GM18502 (cell line): ENCODE data around the gene DHPS.
"Not testable (repeated sequence)": the region's sequence is repeated elsewhere in the genome, so short reads cannot be mapped to it uniquely, and the experiment has no call there.

Experiments used
- ATAC-seq: cut with Tn5 transposase; IDR thresholded peaks from one replicate; pipeline ENCODE4 v1.9.1; 2021; ENCODE audit warnings: mild to moderate bottlenecking; ENCODE audit not compliant: unreplicated experiment, poor library complexity

DHPS gene

DNA sequence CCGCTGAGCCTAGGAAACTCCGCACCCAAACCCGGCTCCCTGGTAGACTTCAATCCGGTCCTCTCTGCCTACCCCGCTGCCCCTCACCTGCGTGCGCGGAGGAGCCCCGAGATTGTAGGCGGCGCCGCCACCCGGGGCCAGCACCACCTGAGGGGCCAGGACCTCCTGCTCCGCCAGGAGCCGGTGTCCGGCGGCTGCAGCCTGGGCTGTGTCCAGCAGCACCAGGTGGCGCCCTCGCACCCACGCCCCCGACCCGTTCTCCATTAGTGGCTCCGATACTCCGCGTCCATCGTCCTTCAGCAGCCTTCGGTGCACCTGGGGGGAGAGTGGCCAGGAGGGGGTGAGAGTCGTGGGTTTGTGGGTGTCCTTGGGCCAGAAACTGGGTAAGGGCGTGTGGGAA is 33.6 kb downstream of the DHPS start:
- ATAC-seq = no peak

DNA sequence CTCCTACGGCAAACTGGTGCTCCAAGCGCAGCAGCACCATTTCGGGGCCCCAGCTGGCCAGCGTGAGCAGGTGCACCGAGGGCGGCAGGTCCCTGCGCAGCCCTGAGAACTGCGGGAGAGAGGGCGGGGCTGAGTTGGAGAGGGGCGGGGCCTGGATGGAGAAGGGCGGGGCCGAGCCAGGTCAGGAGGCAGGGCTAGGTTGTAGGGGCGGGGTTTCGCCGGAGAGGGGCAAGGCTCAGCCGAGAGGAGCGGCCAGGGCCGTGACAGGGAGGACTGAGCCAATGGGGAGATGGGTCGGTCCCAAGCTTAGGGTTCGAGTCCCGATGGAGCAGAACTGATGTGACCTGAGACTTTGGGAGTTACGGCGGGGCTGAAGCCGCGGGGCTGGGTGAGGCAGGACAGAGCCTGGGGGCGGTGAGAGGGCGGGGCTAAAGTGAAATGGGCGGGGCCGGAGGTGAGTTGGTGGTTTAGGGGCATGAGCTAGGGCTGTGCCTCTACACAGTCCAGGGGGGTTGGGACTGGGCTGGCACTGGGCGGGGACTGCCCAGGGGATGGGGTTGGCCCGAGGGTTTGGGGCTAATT is 34.1 kb downstream of the DHPS start:
- no peak for ATAC-seq

DNA sequence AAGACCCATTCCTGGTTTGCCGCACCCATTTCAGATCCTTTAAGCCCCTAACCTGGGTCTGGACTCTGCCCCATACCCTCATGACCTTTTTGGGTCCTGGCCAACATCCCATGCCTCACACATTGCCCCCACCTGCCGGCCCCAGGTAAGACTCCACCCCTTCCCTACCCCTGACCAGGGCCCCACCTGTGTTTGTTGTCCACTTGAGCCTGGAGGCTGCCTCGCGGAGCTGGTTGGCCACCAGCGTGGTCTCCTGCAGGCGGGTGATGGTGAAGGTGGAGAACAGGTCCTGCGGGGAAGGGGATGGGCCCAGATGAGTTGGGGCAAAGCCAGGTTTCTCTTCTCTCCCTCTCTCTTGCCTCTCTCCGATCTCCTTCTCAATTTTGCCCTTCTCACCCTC is 34.6 kb downstream of the DHPS start:
- ATAC-seq = no peak

DNA sequence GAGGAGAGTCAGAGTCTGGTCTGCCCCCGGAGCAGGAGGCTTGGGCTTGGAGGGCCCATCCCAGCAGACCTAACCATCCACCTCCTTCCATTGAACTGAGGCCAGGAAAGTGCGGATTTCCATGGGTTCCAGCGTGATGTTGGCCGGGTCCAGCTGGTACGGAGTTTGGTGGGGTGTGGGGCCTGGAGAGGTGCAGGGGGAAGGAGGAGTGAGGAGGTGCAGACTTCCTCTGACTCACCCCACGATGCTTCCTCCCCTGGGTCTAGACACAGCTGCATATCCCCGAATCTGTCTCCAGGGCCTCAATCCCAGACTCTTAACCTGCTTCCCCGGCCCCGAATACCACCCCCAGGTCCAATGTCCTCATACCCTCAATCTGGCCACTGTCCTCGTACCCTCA is 35.1 kb downstream of the DHPS start:
- no peak for ATAC-seq

DNA sequence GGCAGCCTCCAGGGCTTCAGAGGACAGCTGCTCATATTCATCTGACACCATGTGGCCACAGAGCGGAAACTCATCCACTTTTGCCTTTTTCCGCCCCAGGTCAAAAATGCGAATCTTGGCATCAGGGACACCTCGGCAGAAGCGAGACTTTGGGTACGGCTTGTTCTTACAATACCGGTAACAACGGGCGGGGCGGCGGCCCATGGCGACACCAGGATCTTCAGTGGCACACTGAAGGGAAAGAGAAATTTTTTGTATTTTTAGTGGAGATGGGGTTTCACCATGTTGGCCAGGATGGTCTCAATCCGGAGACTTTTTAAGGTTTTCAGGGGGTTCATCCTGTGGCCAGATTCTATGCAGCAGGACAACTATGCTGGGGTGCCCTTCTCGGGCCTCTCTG is 38.0 kb downstream of the DHPS start:
- ATAC-seq = not testable (repeated sequence)

DNA sequence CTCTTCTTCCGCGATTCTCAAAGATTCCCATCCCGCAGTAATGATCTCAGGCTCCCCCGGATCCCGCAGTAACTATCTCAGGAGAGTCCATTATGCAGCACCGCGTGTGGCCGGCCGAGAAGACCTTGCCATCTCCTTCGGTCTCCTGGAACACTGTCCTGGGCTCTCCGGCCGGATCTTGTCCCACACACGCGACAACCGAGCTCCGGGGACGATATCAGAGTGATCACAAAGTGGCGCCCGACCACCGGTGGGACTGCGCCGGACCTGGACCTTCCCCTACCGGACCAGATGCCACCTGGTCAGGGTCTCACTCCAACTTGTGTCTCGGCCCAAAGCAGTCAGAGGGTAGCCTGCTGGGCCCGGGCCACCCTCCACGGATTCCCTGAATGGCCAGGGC is 39.2 kb downstream of the DHPS start:
- ATAC-seq = no peak

DNA sequence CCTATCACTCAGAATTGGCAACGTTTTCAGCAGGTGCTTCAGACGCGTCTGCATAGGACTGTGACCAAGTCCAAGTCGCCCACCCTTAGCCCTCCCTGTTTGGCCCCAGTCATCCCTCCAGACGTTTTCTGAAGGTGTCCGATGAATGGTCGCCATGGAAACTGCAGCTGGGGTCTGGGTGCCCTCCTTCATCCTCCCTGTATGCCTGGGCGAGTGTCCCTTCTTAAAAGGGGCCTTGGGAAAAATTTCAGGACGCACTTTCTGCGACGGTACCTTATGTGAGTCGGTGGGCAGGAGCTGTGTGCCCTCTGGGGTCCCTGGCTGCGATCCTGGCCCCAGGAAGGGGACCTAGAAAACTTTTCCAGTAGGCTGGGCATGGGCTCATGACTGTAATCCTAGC is 40.2 kb downstream of the DHPS start:
- ATAC-seq = no peak

DNA sequence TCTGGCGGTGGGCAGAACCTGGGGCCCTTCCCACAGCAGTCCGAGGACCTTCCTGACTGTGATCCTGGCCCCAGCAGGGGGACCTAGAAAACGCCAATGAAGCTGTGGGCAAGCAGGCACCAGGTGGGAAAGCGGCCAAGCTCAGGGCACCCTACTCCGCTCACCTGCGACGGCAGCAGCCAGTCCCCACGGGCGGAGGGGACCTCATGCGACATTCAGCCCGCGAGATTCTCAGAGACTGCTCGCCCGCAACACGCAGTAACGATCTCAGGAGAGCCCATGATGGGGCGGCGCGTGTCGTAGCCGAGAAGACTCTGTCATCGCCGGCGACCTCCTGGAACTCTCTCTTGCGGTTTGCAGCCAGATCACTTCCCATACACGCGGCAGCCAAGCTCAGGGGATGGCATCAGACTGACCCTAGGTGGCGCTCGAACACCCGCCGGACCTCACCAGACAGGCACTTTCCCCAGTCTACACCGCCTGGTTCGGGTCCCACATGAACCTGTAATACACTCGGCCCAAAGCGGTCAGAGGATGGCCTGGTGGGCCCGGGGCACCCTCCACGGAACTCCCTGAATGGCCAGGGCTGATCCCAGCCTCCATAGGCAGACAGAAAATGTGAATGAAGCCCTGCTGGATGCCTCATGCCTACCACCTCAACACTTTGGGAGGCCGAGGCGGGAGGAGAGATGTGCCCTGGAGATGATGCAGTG is 41.6 kb downstream of the DHPS start:
- ATAC-seq = no peak

DNA sequence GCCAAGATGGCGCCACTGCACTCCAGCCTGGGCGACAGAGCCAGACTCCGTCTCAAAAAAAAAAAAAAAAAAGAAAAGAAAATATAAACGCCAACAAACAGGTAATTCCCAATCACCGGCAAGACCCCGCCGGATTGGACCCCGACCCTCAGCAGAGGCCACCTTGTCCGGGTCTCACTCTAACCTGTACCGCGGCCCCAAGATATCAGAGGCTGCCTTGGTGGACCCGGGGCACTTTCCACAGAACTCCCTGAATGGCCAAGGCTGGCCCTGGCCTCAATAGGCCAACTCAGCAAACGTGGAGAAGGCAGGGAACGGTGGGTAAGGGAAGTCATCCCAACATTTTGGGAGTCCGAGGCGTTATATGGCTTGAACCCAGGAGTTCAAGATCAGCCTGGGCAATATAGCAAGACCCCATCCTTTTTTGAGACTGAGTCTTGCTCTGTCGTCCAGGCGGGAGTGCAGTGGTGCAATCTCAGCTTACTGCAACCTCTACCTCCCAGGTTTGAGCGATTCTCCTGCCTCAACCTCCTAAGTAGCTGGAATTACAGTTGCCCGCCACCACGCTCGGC is 43.0 kb downstream of the DHPS start:
- no peak for ATAC-seq

DNA sequence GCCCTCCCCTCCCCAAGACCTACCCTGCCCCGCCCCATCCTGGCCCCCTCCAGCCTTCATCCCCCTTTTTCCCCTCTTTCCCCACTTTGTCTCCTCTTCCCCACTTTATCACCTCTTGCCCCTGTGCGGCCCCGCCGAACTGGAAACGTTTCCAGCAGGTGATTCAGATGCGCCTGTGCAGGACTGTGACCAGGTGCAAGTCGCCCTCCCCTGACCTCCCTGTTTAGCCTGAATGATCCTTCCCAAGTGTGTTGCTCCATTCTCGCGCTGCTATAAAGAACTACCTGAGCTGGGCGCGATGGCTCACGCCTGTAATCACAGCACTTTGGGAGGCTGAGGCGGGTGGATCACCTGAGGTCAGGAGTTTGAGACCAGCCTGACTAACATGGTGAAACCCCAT is 45.0 kb downstream of the DHPS start:
- no peak for ATAC-seq

DNA sequence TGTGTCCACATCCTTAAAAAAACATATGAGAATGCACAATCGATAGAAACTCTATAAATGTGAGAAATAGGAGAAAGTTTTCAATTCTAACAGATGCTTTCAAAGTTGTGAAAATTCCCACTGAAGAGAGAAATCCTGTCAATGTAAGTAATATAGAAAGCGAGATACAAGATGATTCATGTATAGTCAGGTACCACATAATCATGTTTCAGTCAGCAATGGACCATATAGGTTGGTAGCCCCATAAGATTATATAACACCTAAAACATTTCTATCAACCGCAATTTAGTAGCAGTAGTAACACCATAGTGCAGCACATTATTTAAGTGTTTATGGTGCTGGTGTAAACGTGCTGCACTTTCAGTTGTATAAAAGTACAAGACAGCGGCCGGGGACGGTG is 52.5 kb downstream of the DHPS start:
- no peak for ATAC-seq

DNA sequence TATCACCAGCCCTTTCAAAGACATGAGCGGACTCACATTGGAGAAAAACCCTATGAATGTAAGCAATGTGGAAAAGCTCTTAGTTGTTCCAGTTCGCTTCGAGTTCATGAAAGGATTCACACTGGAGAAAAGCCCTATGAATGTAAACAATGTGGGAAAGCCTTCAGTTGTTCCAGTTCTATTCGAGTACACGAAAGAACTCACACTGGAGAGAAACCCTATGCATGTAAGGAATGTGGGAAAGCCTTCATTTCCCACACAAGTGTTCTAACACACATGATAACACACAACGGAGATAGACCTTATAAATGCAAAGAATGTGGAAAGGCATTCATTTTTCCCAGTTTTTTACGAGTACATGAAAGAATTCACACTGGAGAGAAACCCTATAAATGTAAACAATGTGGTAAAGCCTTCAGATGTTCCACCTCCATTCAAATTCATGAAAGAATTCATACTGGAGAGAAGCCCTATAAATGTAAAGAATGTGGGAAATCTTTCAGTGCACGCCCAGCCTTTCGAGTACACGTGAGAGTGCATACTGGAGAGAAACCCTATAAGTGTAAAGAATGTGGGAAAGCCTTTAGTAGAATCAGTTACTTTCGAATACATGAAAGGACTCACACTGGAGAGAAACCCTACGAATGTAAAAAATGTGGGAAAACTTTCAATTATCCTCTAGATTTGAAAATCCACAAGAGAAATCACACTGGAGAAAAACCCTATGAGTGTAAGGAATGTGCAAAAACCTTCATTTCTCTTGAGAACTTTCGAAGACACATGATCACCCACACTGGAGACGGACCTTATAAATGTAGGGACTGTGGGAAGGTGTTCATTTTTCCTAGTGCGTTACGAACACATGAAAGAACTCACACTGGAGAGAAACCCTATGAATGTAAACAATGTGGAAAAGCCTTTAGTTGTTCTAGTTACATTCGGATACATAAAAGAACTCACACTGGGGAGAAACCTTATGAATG is 53.3 kb downstream of the DHPS start:
- ATAC-seq = no peak

DNA sequence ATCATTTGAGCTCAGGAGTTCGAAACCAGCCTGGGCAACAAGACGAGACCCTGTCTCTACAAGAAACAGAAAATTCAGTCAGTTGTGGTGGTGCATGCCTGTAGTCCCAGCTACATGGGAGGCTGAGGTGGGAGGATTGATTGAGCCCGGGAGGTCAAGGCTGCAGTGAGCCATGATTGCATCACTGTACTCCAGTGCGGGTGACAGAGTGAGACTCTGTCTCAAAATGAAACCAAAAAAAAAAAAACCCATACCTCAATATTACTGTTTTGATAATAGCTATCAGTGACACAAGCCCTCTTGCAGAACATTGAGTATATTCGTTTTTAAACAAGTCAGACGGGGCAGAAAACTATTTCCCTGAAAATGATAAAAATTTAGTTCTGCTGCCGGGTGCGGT is 54.7 kb downstream of the DHPS start:
- no peak for ATAC-seq
